Measurements from ENCODE around the gene PSMB2.

- no peak for TF ChIP-seq ZFP3 (CRISPR knock-in tag; IDR thresholded peaks at IDR 0.05)
- TF ChIP-seq OSR1 (CRISPR knock-in tag; IDR thresholded peaks at IDR 0.05), result no peak
- no peak for TF ChIP-seq CSDC2 (CRISPR knock-in tag; IDR thresholded peaks at IDR 0.05)
- TF ChIP-seq ESRRG (CRISPR knock-in tag; IDR thresholded peaks at IDR 0.05), result no peak
- no peak for TF ChIP-seq ZFP30 (CRISPR knock-in tag; IDR thresholded peaks at IDR 0.05)
- no peak for TF ChIP-seq ZC3H10 (CRISPR knock-in tag; IDR thresholded peaks at IDR 0.05)
- TF ChIP-seq ZNF8 (CRISPR knock-in tag; IDR thresholded peaks at IDR 0.05), result no peak
- TF ChIP-seq PPARA (CRISPR knock-in tag; IDR thresholded peaks at IDR 0.05; ENCODE audit: borderline replicate concordance), result no peak
- TF ChIP-seq, protein P1, sequence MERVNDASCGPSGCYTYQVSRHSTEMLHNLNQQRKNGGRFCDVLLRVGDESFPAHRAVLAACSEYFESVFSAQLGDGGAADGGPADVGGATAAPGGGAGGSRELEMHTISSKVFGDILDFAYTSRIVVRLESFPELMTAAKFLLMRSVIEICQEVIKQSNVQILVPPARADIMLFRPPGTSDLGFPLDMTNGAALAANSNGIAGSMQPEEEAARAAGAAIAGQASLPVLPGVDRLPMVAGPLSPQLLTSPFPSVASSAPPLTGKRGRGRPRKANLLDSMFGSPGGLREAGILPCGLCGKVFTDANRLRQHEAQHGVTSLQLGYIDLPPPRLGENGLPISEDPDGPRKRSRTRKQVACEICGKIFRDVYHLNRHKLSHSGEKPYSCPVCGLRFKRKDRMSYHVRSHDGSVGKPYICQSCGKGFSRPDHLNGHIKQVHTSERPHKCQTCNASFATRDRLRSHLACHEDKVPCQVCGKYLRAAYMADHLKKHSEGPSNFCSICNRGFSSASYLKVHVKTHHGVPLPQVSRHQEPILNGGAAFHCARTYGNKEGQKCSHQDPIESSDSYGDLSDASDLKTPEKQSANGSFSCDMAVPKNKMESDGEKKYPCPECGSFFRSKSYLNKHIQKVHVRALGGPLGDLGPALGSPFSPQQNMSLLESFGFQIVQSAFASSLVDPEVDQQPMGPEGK (CRISPR knock-in tag; IDR thresholded peaks at IDR 0.05; ENCODE audit: borderline replicate concordance), result no peak
- no peak for TF ChIP-seq BACH2 (CRISPR knock-in tag; IDR thresholded peaks at IDR 0.05; ENCODE audit: borderline replicate concordance)
- no peak for TF ChIP-seq ZNF565 (CRISPR knock-in tag; conservative IDR thresholded peaks at IDR 0.05; ENCODE audit: low read depth)
- no peak for TF ChIP-seq ZNF70 (CRISPR knock-in tag; IDR thresholded peaks at IDR 0.05)
- TF ChIP-seq ARNTL (CRISPR knock-in tag; IDR thresholded peaks at IDR 0.05; ENCODE audit: borderline replicate concordance, low read depth), result no peak
These were observed 35.5 kb downstream of the PSMB2 start for GRCh38 chr1:35605867-35606182.

Data from SK-N-SH treated with all-trans-retinoic acid at 6 μM for 48 hours (cell line).